ENCODE data around the gene CDH8.

GRCh38 chr16:61934601-61935000, 101.6 kb downstream of the CDH8 start:
- TF ChIP-seq POLR2AphosphoS5 (IDR thresholded peaks at IDR 0.05; ENCODE audit: borderline replicate concordance, low read depth, low read length) (no peak), EZH2 (IDR thresholded peaks at IDR 0.05) (no peak)
